CD14-positive monocyte (primary cell): ENCODE data around the gene GALNS. TPM values are rescaled to one million over a fixed set of nuclear protein-coding genes. Genes with fewer than 3 reads are reported as not detected.

Experiments
- DNase-seq, 3 donors: peaks; one replicate each; pipeline ENCODE4 v3.0.0-alpha.2; 2011 to 2022
- H2AFZ ChIP-seq: 2 replicates; pipeline ENCODE4 v1.6.0; 2012; ENCODE audit warnings: mild to moderate bottlenecking, low read depth, low read length, inconsistent platforms; ENCODE audit not compliant: insufficient read depth, poor library complexity, severe bottlenecking
- H3K27ac ChIP-seq, 2 donors: 1 replicate in 1 of 2; 2 replicates in 1 of 2; pipeline ENCODE4 v1.5.1; 2012 to 2013; ENCODE audit warnings: low read length in 2 of 2, control low read depth in 1 of 2, inconsistent platforms in 1 of 2, low read depth in 1 of 2, mild to moderate bottlenecking in 1 of 2
- H3K27me3 ChIP-seq, 2 donors: one replicate each; pipeline versions ENCODE4 v1.6.0 to v1.6.1; 2011 to 2013; ENCODE audit warnings: low read length in 2 of 2; ENCODE audit not compliant: control insufficient read depth in 2 of 2, insufficient read depth in 2 of 2
- H3K36me3 ChIP-seq, 2 donors: replicated peaks in 1 of 2; 1 replicate in 1 of 2; 2 replicates in 1 of 2; pipeline versions ENCODE4 v1.5.1 to v1.6.1; 2012 to 2013; ENCODE audit warnings: low read length in 2 of 2, control low read depth in 1 of 2, inconsistent platforms in 1 of 2, mild to moderate bottlenecking in 1 of 2; ENCODE audit not compliant: insufficient read depth in 2 of 2, control insufficient read depth in 1 of 2
- H3K4me1 ChIP-seq, 2 donors: 1 replicate in 1 of 2; 2 replicates in 1 of 2; pipeline versions ENCODE4 v1.5.1 to v1.6.1; 2012 to 2013; ENCODE audit warnings: low read length in 2 of 2, control low read depth in 1 of 2, inconsistent platforms in 1 of 2, mild to moderate bottlenecking in 1 of 2, moderate library complexity in 1 of 2; ENCODE audit not compliant: insufficient read depth in 2 of 2, control insufficient read depth in 1 of 2
- H3K4me2 ChIP-seq: replicated peaks from 2 replicates; pipeline ENCODE3; 2012; ENCODE audit warnings: low read length, moderate library complexity, mild to moderate bottlenecking; ENCODE audit not compliant: poor library complexity, severe bottlenecking; ENCODE audit errors: extremely low read depth
- H3K4me3 ChIP-seq, 3 experiments: fragments of 200-600 bp in 1 of 3; sonication (generic) in 1 of 3; replicated peaks in 1 of 3; 1 replicate in 2 of 3; 2 replicates in 1 of 3; pipeline ENCODE4 v1.5.1; 2011 to 2013; ENCODE audit warnings: low read length in 3 of 3, mild to moderate bottlenecking in 3 of 3, control low read depth in 2 of 3, low read depth in 2 of 3, inconsistent platforms in 1 of 3, moderate library complexity in 1 of 3
- H3K79me2 ChIP-seq: 2 replicates; pipeline ENCODE4 v1.6.0; 2012; ENCODE audit warnings: mild to moderate bottlenecking, control low read depth, inconsistent platforms, low read length, moderate library complexity; ENCODE audit not compliant: insufficient read depth
- H3K9ac ChIP-seq: 2 replicates; pipeline ENCODE4 v1.6.0; 2017; ENCODE audit warnings: low read length, mild to moderate bottlenecking; ENCODE audit not compliant: insufficient read depth, poor library complexity, severe bottlenecking
- H3K9me3 ChIP-seq, 2 donors: replicated peaks in 1 of 2; 1 replicate in 1 of 2; 2 replicates in 1 of 2; pipeline versions ENCODE4 v1.5.1 to v1.6.1; 2012 to 2013; ENCODE audit warnings: low read length in 2 of 2, control low read depth in 1 of 2; ENCODE audit not compliant: control insufficient read depth in 1 of 2, insufficient read depth in 1 of 2
- H4K20me1 ChIP-seq: 2 replicates; pipeline ENCODE4 v1.6.0; 2012; ENCODE audit warnings: mild to moderate bottlenecking, low read length, control low read depth, moderate library complexity; ENCODE audit not compliant: insufficient read depth
- H3K27ac Mint-ChIP-seq, 7 donors: one replicate each; pipeline ENCODE4 v1.8.0; 2020; ENCODE audit warnings: mild to moderate bottlenecking in 7 of 7, mixed read lengths in 7 of 7, moderate library complexity in 6 of 7, inconsistent platforms in 2 of 7
- H3K27me3 Mint-ChIP-seq, 3 donors: one replicate each; pipeline ENCODE4 v1.8.0; 2021 to 2022; ENCODE audit warnings: low read depth in 3 of 3, mild to moderate bottlenecking in 3 of 3, mixed read lengths in 3 of 3, moderate library complexity in 3 of 3, inconsistent platforms in 1 of 3
- H3K36me3 Mint-ChIP-seq, 2 donors: one replicate each; pipeline ENCODE4 v1.8.0; 2020; ENCODE audit warnings: mixed read lengths in 2 of 2, inconsistent platforms in 1 of 2, mild to moderate bottlenecking in 1 of 2
- H3K4me1 Mint-ChIP-seq: one replicate; pipeline ENCODE4 v1.8.0; 2020; ENCODE audit warnings: mild to moderate bottlenecking, mixed read lengths
- H3K4me3 Mint-ChIP-seq, 2 donors: one replicate each; pipeline ENCODE4 v1.8.0; 2020; ENCODE audit warnings: mild to moderate bottlenecking in 2 of 2, mixed read lengths in 2 of 2, moderate library complexity in 1 of 2
- H3K9me3 Mint-ChIP-seq, 7 donors: one replicate each; pipeline ENCODE4 v1.8.0; 2020 to 2022; ENCODE audit warnings: mixed read lengths in 7 of 7, mild to moderate bottlenecking in 6 of 7, moderate library complexity in 6 of 7, inconsistent platforms in 2 of 7
- WGBS: methylation state at CpG from one replicate; pipeline ENCODE4 v1.1.5; 2013; ENCODE audit warnings: missing lambda C conversion rate; ENCODE audit not compliant: insufficient coverage; 5-methylcytosine and 5-hydroxymethylcytosine counted together
- intact Hi-C, 2 donors: fragments of 100-400 bp; cut with micrococcal nuclease; formaldehyde crosslinking; loops; one replicate each; pipeline versions ENCODE4 v1.15.0 to v1.15.1; 2023
- polyA plus RNA-seq, 3 donors: library from polyadenylated mRNA; depleted of rRNA in 1 of 3; unstranded in 2 of 3; stranded (reverse) in 1 of 3; fragments of 300-500 nt in 2 of 3; fragments of >200 nt in 1 of 3; fragmentation: Illumina TruSeq in 2 of 3; gene quantifications; 1 replicate in 2 of 3; 2 replicates in 1 of 3; pipeline ENCODE4 v1.2.3, GENCODE V29; 2012 to 2021
- TF ChIP-seq, protein P1 (sequence below): fragments of 200-600 bp; IDR thresholded peaks from one replicate; pipeline ENCODE4 v1.8.0; 2022; ENCODE audit warnings: antibody characterized with exemption, mild to moderate bottlenecking

The GALNS gene
- polyA plus RNA-seq, 3 donors, result 20.2 to 34.4 (median 32.2) TPM

DNA sequence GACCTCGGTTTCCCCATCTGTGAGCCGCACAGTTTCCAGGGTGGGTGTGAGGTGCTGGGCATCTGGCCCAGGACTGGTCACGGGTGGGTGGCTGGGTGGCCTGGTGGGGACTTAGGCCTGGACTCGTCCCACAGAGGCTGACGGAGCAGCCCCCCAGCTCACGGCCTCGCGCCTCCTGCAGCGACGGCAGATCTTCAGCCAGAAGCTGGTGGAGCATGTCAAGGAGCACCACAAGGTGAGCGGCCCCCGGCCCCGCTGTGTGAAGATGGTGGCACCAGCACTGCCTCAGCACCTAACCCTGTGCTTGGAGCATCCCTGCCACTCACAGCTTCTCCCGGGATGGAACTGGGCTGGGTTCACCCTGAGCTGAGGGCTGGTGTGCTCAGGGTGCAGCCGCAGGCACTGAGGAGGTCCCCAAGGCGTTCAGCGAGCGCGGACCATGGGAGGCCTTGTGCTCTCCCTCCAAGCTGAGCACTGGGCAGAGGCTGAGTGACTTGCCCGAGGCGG is 50.8 kb downstream of the GALNS start:
- peaks cover 0 to 2% (median 0%) of the 10 kb centered on the region in 3 donors for H3K27me3 Mint-ChIP-seq
- Histone ChIP-seq H3K9me3 (no peaks in the 10 kb centered on the region), H3K27me3 (no peaks in the 10 kb centered on the region), H3K4me2 (no peak overlapping the region), H3K9ac (no peak overlapping the region), H3K4me1 (peaks cover 45 to 60% of the 10 kb centered on the region in 2 donors), H3K27ac (no peak overlapping the region), H3K4me3 (no peak overlapping the region), H3K79me2 (peaks cover 79% of the 10 kb centered on the region), H3K36me3 (peaks cover 14 to 25% of the 10 kb centered on the region in 2 donors), H4K20me1 (peaks cover 36% of the 10 kb centered on the region), H2AFZ (no peak overlapping the region)
- H3K4me3 Mint-ChIP-seq, result no peak overlapping the region
- intact Hi-C loops, result no loop called here
- H3K4me1 Mint-ChIP-seq, result peaks cover 35% of the 10 kb centered on the region
- peaks cover 0 to 5% (median 0%) of the 10 kb centered on the region in 7 donors for H3K9me3 Mint-ChIP-seq
- peaks cover 19 to 30% of the 10 kb centered on the region in 2 donors for H3K36me3 Mint-ChIP-seq
- H3K27ac Mint-ChIP-seq, result no peak overlapping the region
- WGBS, result 94% methylated on average over 20 of the region's 21 CpGs
- no peak for DNase-seq
- TF ChIP-seq, protein P1, sequence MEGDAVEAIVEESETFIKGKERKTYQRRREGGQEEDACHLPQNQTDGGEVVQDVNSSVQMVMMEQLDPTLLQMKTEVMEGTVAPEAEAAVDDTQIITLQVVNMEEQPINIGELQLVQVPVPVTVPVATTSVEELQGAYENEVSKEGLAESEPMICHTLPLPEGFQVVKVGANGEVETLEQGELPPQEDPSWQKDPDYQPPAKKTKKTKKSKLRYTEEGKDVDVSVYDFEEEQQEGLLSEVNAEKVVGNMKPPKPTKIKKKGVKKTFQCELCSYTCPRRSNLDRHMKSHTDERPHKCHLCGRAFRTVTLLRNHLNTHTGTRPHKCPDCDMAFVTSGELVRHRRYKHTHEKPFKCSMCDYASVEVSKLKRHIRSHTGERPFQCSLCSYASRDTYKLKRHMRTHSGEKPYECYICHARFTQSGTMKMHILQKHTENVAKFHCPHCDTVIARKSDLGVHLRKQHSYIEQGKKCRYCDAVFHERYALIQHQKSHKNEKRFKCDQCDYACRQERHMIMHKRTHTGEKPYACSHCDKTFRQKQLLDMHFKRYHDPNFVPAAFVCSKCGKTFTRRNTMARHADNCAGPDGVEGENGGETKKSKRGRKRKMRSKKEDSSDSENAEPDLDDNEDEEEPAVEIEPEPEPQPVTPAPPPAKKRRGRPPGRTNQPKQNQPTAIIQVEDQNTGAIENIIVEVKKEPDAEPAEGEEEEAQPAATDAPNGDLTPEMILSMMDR, result no peak

DNA sequence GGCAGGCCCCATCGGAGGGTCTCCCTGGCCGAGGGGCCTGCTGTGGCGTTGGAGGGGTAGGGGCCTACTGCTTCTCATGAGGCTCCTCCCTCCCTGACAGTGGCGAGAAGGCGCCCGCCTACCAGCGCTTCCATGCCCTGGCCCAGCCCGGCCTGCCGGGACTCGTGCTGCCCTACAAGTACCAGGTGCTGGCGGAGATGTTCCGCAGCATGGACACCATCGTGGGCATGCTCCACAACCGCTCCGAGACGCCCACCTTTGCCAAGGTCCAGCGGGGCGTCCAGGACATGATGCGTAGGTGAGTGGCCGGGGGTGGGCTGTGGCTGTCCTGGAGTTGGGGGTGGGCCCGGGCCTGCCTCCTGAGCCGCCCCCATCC is 51.4 kb downstream of the GALNS start:
- H3K4me1 Mint-ChIP-seq, result peaks cover 33% of the 10 kb centered on the region
- peaks cover 0 to 2% (median 0%) of the 10 kb centered on the region in 3 donors for H3K27me3 Mint-ChIP-seq
- Histone ChIP-seq H3K4me3 (no peak overlapping the region), H3K9me3 (no peaks in the 10 kb centered on the region), H3K27ac (no peak overlapping the region), H2AFZ (no peak overlapping the region), H3K4me1 (peaks cover 42 to 56% of the 10 kb centered on the region in 2 donors), H3K36me3 (peaks cover 14 to 25% of the 10 kb centered on the region in 2 donors), H3K4me2 (no peak overlapping the region), H3K9ac (no peak overlapping the region), H3K79me2 (peaks cover 76% of the 10 kb centered on the region), H4K20me1 (peaks cover 30% of the 10 kb centered on the region), H3K27me3 (no peaks in the 10 kb centered on the region)
- no peak for DNase-seq
- WGBS, result 94% methylated on average over 18 of the region's 22 CpGs
- no peak overlapping the region for H3K4me3 Mint-ChIP-seq
- peaks cover 20 to 30% of the 10 kb centered on the region in 2 donors for H3K36me3 Mint-ChIP-seq
- intact Hi-C loops, result no loop called here
- TF ChIP-seq, protein P1, result no peak
- no peak overlapping the region for H3K27ac Mint-ChIP-seq
- H3K9me3 Mint-ChIP-seq, result peaks cover 0 to 5% (median 0%) of the 10 kb centered on the region in 7 donors
